ACC112 (cell line): Measurements from ENCODE around the gene PPM1H.

Experiments
- H2AFZ ChIP-seq: fragments of 200-600 bp; sonication (generic); one replicate; pipeline ENCODE4 v1.6.0; 2017; ENCODE audit warnings: antibody characterized with exemption, low read length; ENCODE audit not compliant: unreplicated experiment
- H3K27ac ChIP-seq: fragments of 200-600 bp; sonication (generic); 2 replicates; pipeline ENCODE4 v1.5.1; 2014; ENCODE audit warnings: low read depth, mild to moderate bottlenecking, antibody characterized with exemption, low read length, moderate library complexity
- H3K27me3 ChIP-seq: fragments of 200-600 bp; sonication (generic); 2 replicates; pipeline ENCODE4 v1.6.1; 2014; ENCODE audit warnings: mild to moderate bottlenecking, antibody characterized with exemption, low read length, moderate library complexity, mixed read lengths; ENCODE audit not compliant: insufficient read depth
- H3K36me3 ChIP-seq: fragments of 200-600 bp; sonication (generic); 2 replicates; pipeline ENCODE4 v1.6.1; 2016; ENCODE audit warnings: mild to moderate bottlenecking, antibody characterized with exemption, low read length, moderate library complexity, mixed read lengths; ENCODE audit not compliant: insufficient read depth
- H3K4me1 ChIP-seq: fragments of 200-600 bp; sonication (generic); one replicate; pipeline ENCODE4 v1.6.1; 2016; ENCODE audit warnings: low read length, mixed read lengths; ENCODE audit not compliant: insufficient read depth, unreplicated experiment, control insufficient read depth
- H3K4me3 ChIP-seq: fragments of 200-600 bp; sonication (generic); 2 replicates; pipeline ENCODE4 v1.5.1; 2014; ENCODE audit warnings: mild to moderate bottlenecking, low read depth, low read length
- H3K79me2 ChIP-seq: fragments of 200-600 bp; sonication (generic); one replicate; pipeline ENCODE4 v1.6.0; 2016; ENCODE audit warnings: low read length; ENCODE audit not compliant: control insufficient read depth, unreplicated experiment, insufficient read depth

Gene PPM1H

GRCh38 chr12:62714181-62714773, 220.7 kb downstream of the PPM1H start:
- no peak overlapping the region for H3K27ac ChIP-seq
- H3K27me3 ChIP-seq, result no peaks in the 10 kb centered on the region
- H3K36me3 ChIP-seq, result no peaks in the 10 kb centered on the region

GRCh38 chr12:62713723-62714122, 221.2 kb downstream of the PPM1H start:
- Histone ChIP-seq H2AFZ (no peak overlapping the region), H3K4me3 (no peak overlapping the region), H3K79me2 (no peaks in the 10 kb centered on the region), H3K4me1 (peaks cover 12% of the 10 kb centered on the region), H3K27ac (no peak overlapping the region), H3K36me3 (no peaks in the 10 kb centered on the region), H3K27me3 (no peaks in the 10 kb centered on the region)

More at GRCh38 chr12:62714181-62714773, 220.7 kb downstream of the PPM1H start:
- no peaks in the 10 kb centered on the region for H3K79me2 ChIP-seq
- H3K4me3 ChIP-seq, result no peak overlapping the region
- H2AFZ ChIP-seq, result no peak overlapping the region
- H3K4me1 ChIP-seq, result peaks cover 17% of the 10 kb centered on the region

GRCh38 chr12:62712681-62713573, 222.0 kb downstream of the PPM1H start:
- Histone ChIP-seq H3K4me1 (peaks cover 11% of the 10 kb centered on the region), H3K27ac (no peak overlapping the region), H3K79me2 (no peaks in the 10 kb centered on the region), H3K36me3 (no peaks in the 10 kb centered on the region), H3K4me3 (no peak overlapping the region), H2AFZ (no peak overlapping the region), H3K27me3 (no peaks in the 10 kb centered on the region)

GRCh38 chr12:62711631-62712241, 223.2 kb downstream of the PPM1H start:
- H3K27me3 ChIP-seq, result no peaks in the 10 kb centered on the region
- no peak overlapping the region for H2AFZ ChIP-seq
- no peak overlapping the region for H3K4me3 ChIP-seq
- H3K27ac ChIP-seq, result no peak overlapping the region
- no peaks in the 10 kb centered on the region for H3K36me3 ChIP-seq
- peaks cover 4% of the 10 kb centered on the region for H3K4me1 ChIP-seq
- H3K79me2 ChIP-seq, result no peaks in the 10 kb centered on the region

GRCh38 chr12:62709311-62709710, 225.6 kb downstream of the PPM1H start:
- H2AFZ ChIP-seq, result peak overlapping the region; percentile 51
- H3K36me3 ChIP-seq, result no peaks in the 10 kb centered on the region
- H3K4me1 ChIP-seq, result peaks cover 7% of the 10 kb centered on the region
- no peak overlapping the region for H3K27ac ChIP-seq
- no peak overlapping the region for H3K4me3 ChIP-seq
- H3K79me2 ChIP-seq, result no peaks in the 10 kb centered on the region
- no peaks in the 10 kb centered on the region for H3K27me3 ChIP-seq

- Histone ChIP-seq H3K27me3 (no peaks in the 10 kb centered on the region), H3K36me3 (no peaks in the 10 kb centered on the region), H3K4me3 (no peak overlapping the region), H3K79me2 (no peaks in the 10 kb centered on the region), H3K4me1 (peaks cover 20% of the 10 kb centered on the region), H3K27ac (no peak overlapping the region), H2AFZ (no peak overlapping the region)
Observed at GRCh38 chr12:62707939-62708338, 227.0 kb downstream of the PPM1H start.

GRCh38 chr12:62705846-62706245, 229.1 kb downstream of the PPM1H start:
- no peak overlapping the region for H3K4me3 ChIP-seq
- no peaks in the 10 kb centered on the region for H3K79me2 ChIP-seq
- H3K36me3 ChIP-seq, result no peaks in the 10 kb centered on the region

GRCh38 chr12:62703011-62703380, 232.0 kb downstream of the PPM1H start:
- H2AFZ ChIP-seq, result no peak overlapping the region
- H3K27me3 ChIP-seq, result no peaks in the 10 kb centered on the region
- peak overlapping the region; percentile 97 for H3K27ac ChIP-seq
- no peaks in the 10 kb centered on the region for H3K36me3 ChIP-seq
- H3K4me1 ChIP-seq, result peaks cover 68% of the 10 kb centered on the region
- H3K4me3 ChIP-seq, result peak overlapping the region; percentile 2; the same call in 1 of the 2 replicates
- no peaks in the 10 kb centered on the region for H3K79me2 ChIP-seq

More at GRCh38 chr12:62705846-62706245, 229.1 kb downstream of the PPM1H start:
- Histone ChIP-seq H3K4me1 (peaks cover 41% of the 10 kb centered on the region), H3K27me3 (no peaks in the 10 kb centered on the region), H3K27ac (no peak overlapping the region), H2AFZ (no peak overlapping the region)

GRCh38 chr12:62701492-62701891, 233.5 kb downstream of the PPM1H start:
- Histone ChIP-seq H3K79me2 (no peaks in the 10 kb centered on the region), H3K27me3 (no peaks in the 10 kb centered on the region), H3K27ac (peak overlapping the region; percentile 97), H3K36me3 (no peaks in the 10 kb centered on the region), H3K4me1 (peaks cover 75% of the 10 kb centered on the region), H3K4me3 (no peak overlapping the region), H2AFZ (no peak overlapping the region)

- Histone ChIP-seq H3K4me3 (no peak overlapping the region), H3K27ac (peak overlapping the region; percentile 97; the same call in 1 of the 2 replicates), H3K36me3 (no peaks in the 10 kb centered on the region), H2AFZ (no peak overlapping the region), H3K79me2 (no peaks in the 10 kb centered on the region), H3K27me3 (no peaks in the 10 kb centered on the region), H3K4me1 (peaks cover 75% of the 10 kb centered on the region)
Observed at GRCh38 chr12:62700091-62700880, 234.7 kb downstream of the PPM1H start.
